Vagina (tissue), 2 donors: ENCODE measurements around the gene GOLGA6L2. TPM values are rescaled to one million over a fixed set of nuclear protein-coding genes. Genes with fewer than 3 reads are reported as not detected.

Experiments
- DNase-seq, 2 donors: peaks; one replicate each; pipeline ENCODE4 v3.0.0-alpha.2; 2017; ENCODE audit errors: extremely low spot score in 2 of 2
- H3K27ac ChIP-seq: fragments of 200-600 bp; sonication (generic); one replicate; pipeline ENCODE4 v1.5.1; 2019
- H3K27me3 ChIP-seq: fragments of 200-600 bp; sonication (generic); one replicate; pipeline ENCODE4 v1.5.1; 2019
- H3K36me3 ChIP-seq, 2 donors: fragments of 200-600 bp; sonication (generic); one replicate each; pipeline ENCODE4 v1.5.1; 2017 to 2019
- H3K4me1 ChIP-seq: fragments of 200-600 bp; sonication (generic); one replicate; pipeline ENCODE4 v1.5.1; 2019
- H3K4me3 ChIP-seq, 2 donors: fragments of 200-600 bp; sonication (generic); 1 replicate in 1 of 2; 2 replicates in 1 of 2; pipeline ENCODE4 v1.5.1; 2016 to 2019
- H3K9me3 ChIP-seq: fragments of 200-600 bp; sonication (generic); one replicate; pipeline ENCODE4 v1.5.1; 2019
- CTCF ChIP-seq, 3 experiments: fragments of 450-650 bp in 2 of 3; fragments of 200-600 bp in 1 of 3; sonication (generic) in 1 of 3; IDR thresholded peaks; one replicate each; pipeline ENCODE4 v1.5.1; 2017 to 2019; ENCODE audit warnings: antibody characterized with exemption in 3 of 3, mild to moderate bottlenecking in 2 of 3, moderate library complexity in 2 of 3
- POLR2A ChIP-seq, 2 donors: fragments of 450-650 bp; IDR thresholded peaks; one replicate each; pipeline ENCODE4 v1.6.1; 2017; ENCODE audit warnings: antibody characterized with exemption in 2 of 2, mild to moderate bottlenecking in 2 of 2, moderate library complexity in 2 of 2
- POLR2AphosphoS5 ChIP-seq, 2 donors: sonication (generic); formaldehyde crosslinking; IDR thresholded peaks; one replicate each; pipeline ENCODE4 v1.9.0; 2017; ENCODE audit warnings: antibody characterized with exemption in 2 of 2, mild to moderate bottlenecking in 2 of 2, low read depth in 1 of 2; ENCODE audit not compliant: insufficient read depth in 1 of 2
- intact Hi-C: fragments of 100-400 bp; cut with DNase I; formaldehyde crosslinking; loops from one replicate; pipeline ENCODE4 v1.15.1; 2023
- total RNA-seq: library from RNA; depleted of rRNA; stranded (reverse); fragments of >200 nt; gene quantifications from one replicate; pipeline ENCODE4 v1.2.3, GENCODE V29; 2016

The GOLGA6L2 gene
- total RNA-seq = not detected

GRCh38 chr15:23447107-23447500, at the start of gene GOLGA6L2:
TSS of gene GOLGA6L2 (minus strand) at chr15:23447243. CDS start at chr15:23447181, 62 bp downstream.
- Histone ChIP-seq H3K9me3 (no peaks in the 10 kb centered on the region), H3K27ac (no peak within 1 kb of the TSS), H3K4me1 (no peaks in the 10 kb centered on the region), H3K36me3 (no peaks in the 10 kb centered on the region), H3K4me3 (no peak within 1 kb of the TSS), H3K27me3 (no peaks in the 10 kb centered on the region)
- TF ChIP-seq CTCF (IDR thresholded peaks at IDR 0.05) (no peak), POLR2A (IDR thresholded peaks at IDR 0.05) (no peak), POLR2AphosphoS5 (IDR thresholded peaks at IDR 0.05; ENCODE audit: insufficient read depth in 1 of 2, low read depth in 1 of 2) (no peak)
- intact Hi-C loops = no loop called here
- no peak for DNase-seq

- Histone ChIP-seq H3K4me1 (no peaks in the 10 kb centered on the region), H3K36me3 (no peaks in the 10 kb centered on the region), H3K27me3 (no peaks in the 10 kb centered on the region), H3K9me3 (no peaks in the 10 kb centered on the region), H3K27ac (no peak overlapping the region), H3K4me3 (no peak overlapping the region)
- no peak for DNase-seq
- TF ChIP-seq POLR2A (IDR thresholded peaks at IDR 0.05) = no peak
- no peak for TF ChIP-seq POLR2AphosphoS5 (IDR thresholded peaks at IDR 0.05; ENCODE audit: insufficient read depth in 1 of 2, low read depth in 1 of 2)
- no peak for TF ChIP-seq CTCF (IDR thresholded peaks at IDR 0.05)
- intact Hi-C loops = no loop called here
Observed at GRCh38 chr15:23484870-23485269, 37.8 kb upstream of the GOLGA6L2 start.

- no peak overlapping the region for H3K27ac ChIP-seq
- H3K36me3 ChIP-seq = no peaks in the 10 kb centered on the region
- no peaks in the 10 kb centered on the region for H3K4me1 ChIP-seq
- DNase-seq = no peak
- TF ChIP-seq CTCF (IDR thresholded peaks at IDR 0.05) (no peak), POLR2A (IDR thresholded peaks at IDR 0.05) (no peak), POLR2AphosphoS5 (IDR thresholded peaks at IDR 0.05; ENCODE audit: insufficient read depth in 1 of 2, low read depth in 1 of 2) (no peak)
- no peaks in the 10 kb centered on the region for H3K27me3 ChIP-seq
- H3K9me3 ChIP-seq = no peaks in the 10 kb centered on the region
- intact Hi-C loops = no loop called here
- H3K4me3 ChIP-seq = no peak overlapping the region
Observed at GRCh38 chr15:23483821-23484299, 36.8 kb upstream of the GOLGA6L2 start.

GRCh38 chr15:23482764-23483489, 35.9 kb upstream of the GOLGA6L2 start:
- H3K27me3 ChIP-seq = no peaks in the 10 kb centered on the region
- no peak for DNase-seq
- intact Hi-C loops = no loop called here
- H3K9me3 ChIP-seq = no peaks in the 10 kb centered on the region
- no peaks in the 10 kb centered on the region for H3K4me1 ChIP-seq
- H3K4me3 ChIP-seq = no peak overlapping the region
- H3K36me3 ChIP-seq = no peaks in the 10 kb centered on the region
- TF ChIP-seq CTCF (IDR thresholded peaks at IDR 0.05) (no peak), POLR2AphosphoS5 (IDR thresholded peaks at IDR 0.05; ENCODE audit: insufficient read depth in 1 of 2, low read depth in 1 of 2) (no peak), POLR2A (IDR thresholded peaks at IDR 0.05) (no peak)
- no peak overlapping the region for H3K27ac ChIP-seq

GRCh38 chr15:23482228-23482627, 35.2 kb upstream of the GOLGA6L2 start:
- Histone ChIP-seq H3K27me3 (no peaks in the 10 kb centered on the region), H3K9me3 (no peaks in the 10 kb centered on the region), H3K36me3 (no peaks in the 10 kb centered on the region), H3K4me1 (no peaks in the 10 kb centered on the region), H3K4me3 (no peak overlapping the region), H3K27ac (no peak overlapping the region)
- intact Hi-C loops = no loop called here
- TF ChIP-seq CTCF (IDR thresholded peaks at IDR 0.05) = no peak
- TF ChIP-seq POLR2A (IDR thresholded peaks at IDR 0.05) = no peak
- TF ChIP-seq POLR2AphosphoS5 (IDR thresholded peaks at IDR 0.05; ENCODE audit: insufficient read depth in 1 of 2, low read depth in 1 of 2) = no peak
- no peak for DNase-seq
